ENCODE measurements around the gene DNHD1. TPM values are rescaled to one million over a fixed set of nuclear protein-coding genes. Genes with fewer than 3 reads are reported as not detected.
A peak's percentile ranks its signal among the peaks of the same experiment; 100 is the strongest.

Gene DNHD1
- total RNA-seq, 6 experiments from 2014 or later, result 1.4 to 2.3 (median 1.6) TPM

- Mint-ChIP-seq H3K9me3 (peaks cover 21% of the 10 kb centered on the region), H3K27ac (no peak overlapping the region), H3K27me3 (ENCODE audit: insufficient read depth) (no peaks in the 10 kb centered on the region; the same call in 1 of the 2 replicates), H3K4me1 (ENCODE audit: low read depth) (peaks cover 16% of the 10 kb centered on the region), H3K4me3 (no peak overlapping the region), H3K36me3 (ENCODE audit: low read depth) (peaks cover 29% of the 10 kb centered on the region)
- DNase-seq, result no peak
- no peak for TF ChIP-seq CTCF (IDR thresholded peaks at IDR 0.05)
These were observed 90.9 kb downstream of the DNHD1 start for GRCh38 chr11:6588018-6588417.

GRCh38 chr11:6594142-6594768, 97.2 kb downstream of the DNHD1 start:
- no peak overlapping the region for H3K4me3 Mint-ChIP-seq
- H3K9me3 Mint-ChIP-seq, result no peaks in the 10 kb centered on the region
- 0 out of 2 replicates have a peak overlapping the region, but pooled peaks have one; percentile 29 for H3K27ac Mint-ChIP-seq
- DNase-seq, result no peak
- peaks cover 7% of the 10 kb centered on the region for H3K4me1 Mint-ChIP-seq (ENCODE audit: low read depth)
- peak; percentile 32; the same call in 1 of the 2 replicates for TF ChIP-seq CTCF (IDR thresholded peaks at IDR 0.05)
- H3K36me3 Mint-ChIP-seq (ENCODE audit: low read depth), result peaks cover 32% of the 10 kb centered on the region
- no peaks in the 10 kb centered on the region; the same call in 1 of the 2 replicates for H3K27me3 Mint-ChIP-seq (ENCODE audit: insufficient read depth)

- Mint-ChIP-seq H3K36me3 (ENCODE audit: low read depth) (peaks cover 34% of the 10 kb centered on the region), H3K9me3 (no peaks in the 10 kb centered on the region), H3K27ac (no peak overlapping the region), H3K27me3 (ENCODE audit: insufficient read depth) (no peaks in the 10 kb centered on the region; the same call in 1 of the 2 replicates), H3K4me1 (ENCODE audit: low read depth) (peaks cover 7% of the 10 kb centered on the region), H3K4me3 (no peak overlapping the region)
- no peak for TF ChIP-seq CTCF (IDR thresholded peaks at IDR 0.05)
- DNase-seq, result no peak
These were observed 99.3 kb downstream of the DNHD1 start for GRCh38 chr11:6596239-6596877.

- no peak for TF ChIP-seq CTCF (IDR thresholded peaks at IDR 0.05)
- Mint-ChIP-seq H3K4me1 (ENCODE audit: low read depth) (peaks cover 7% of the 10 kb centered on the region), H3K27me3 (ENCODE audit: insufficient read depth) (no peaks in the 10 kb centered on the region; the same call in 1 of the 2 replicates), H3K4me3 (no peak overlapping the region), H3K9me3 (no peaks in the 10 kb centered on the region), H3K36me3 (ENCODE audit: low read depth) (peaks cover 35% of the 10 kb centered on the region), H3K27ac (no peak overlapping the region; the same call in 1 of the 2 replicates)
- DNase-seq, result no peak
These were observed 101.5 kb downstream of the DNHD1 start for GRCh38 chr11:6598555-6598954.

GRCh38 chr11:6599449-6599848, 102.4 kb downstream of the DNHD1 start:
- H3K27me3 Mint-ChIP-seq (ENCODE audit: insufficient read depth), result no peaks in the 10 kb centered on the region; the same call in 1 of the 2 replicates
- H3K4me3 Mint-ChIP-seq, result no peak overlapping the region
- no peak overlapping the region for H3K27ac Mint-ChIP-seq
- TF ChIP-seq CTCF (IDR thresholded peaks at IDR 0.05), result no peak
- no peak for DNase-seq
- peaks cover 31% of the 10 kb centered on the region for H3K36me3 Mint-ChIP-seq (ENCODE audit: low read depth)
- H3K4me1 Mint-ChIP-seq (ENCODE audit: low read depth), result peaks cover 7% of the 10 kb centered on the region
- H3K9me3 Mint-ChIP-seq, result no peaks in the 10 kb centered on the region
